Endothelial cell of umbilical vein (primary cell): Measurements from ENCODE around the gene EML4. TPM values are rescaled to one million over a fixed set of nuclear protein-coding genes. Genes with fewer than 3 reads are reported as not detected.

Source experiments
- BruUV-seq: library from RNA; stranded (reverse); fragments of 400-500 nt; replicated peaks from 2 replicates; lab custom pipeline; 2021; lab: Mats Ljungman, UMichigan
- CTCF ChIA-PET: fragments of 300-600, 350-600 bp; sonication (Branson Sonifier 250); formaldehyde crosslinking; loops from one replicate; lab custom pipeline; 2021; ENCODE audit warnings: antibody characterized with exemption, inconsistent platforms; lab: Charles Lee
- POLR2A ChIA-PET: fragments of 300-600, 350-600 bp; sonication (Branson Sonifier 250); formaldehyde crosslinking; loops from one replicate; lab custom pipeline; 2021; ENCODE audit warnings: antibody characterized with exemption, inconsistent platforms; lab: Charles Lee
- DNase-seq: peaks from one replicate; pipeline ENCODE4 v3.0.0-alpha.2; 2011; ENCODE audit warnings: low read depth, low spot score
- FAIRE-seq: peaks from 2 replicates; lab custom pipeline; 2011; peaks lifted over from hg19 to GRCh38; lab: Jason Lieb, UNC
- H2AFZ ChIP-seq: 2 replicates; pipeline ENCODE4 v1.6.0; 2012; ENCODE audit warnings: low read depth, low read length, control low read depth, inconsistent platforms
- H3K27ac ChIP-seq: 2 replicates; pipeline ENCODE4 v1.5.1; 2011; ENCODE audit warnings: low read depth, mild to moderate bottlenecking, control low read depth, low read length, moderate library complexity; ENCODE audit not compliant: insufficient read depth
- H3K27me3 ChIP-seq, 2 experiments: 2 replicates each; pipeline versions ENCODE4 v1.6.0 to v1.6.1; 2011; ENCODE audit warnings: low read length in 2 of 2, mixed read lengths in 1 of 2; ENCODE audit not compliant: control insufficient read depth in 2 of 2, insufficient read depth in 2 of 2
- H3K36me3 ChIP-seq, 2 experiments: 2 replicates in 1 of 2; 3 replicates in 1 of 2; pipeline ENCODE4 v1.5.1; 2011; ENCODE audit warnings: low read length in 2 of 2, mild to moderate bottlenecking in 1 of 2, moderate library complexity in 1 of 2; ENCODE audit not compliant: control insufficient read depth in 2 of 2, insufficient read depth in 2 of 2; ENCODE audit errors: extremely low read depth in 1 of 2
- H3K4me1 ChIP-seq: 3 replicates; pipeline ENCODE4 v1.5.1; 2011; ENCODE audit warnings: mild to moderate bottlenecking, low read length; ENCODE audit not compliant: control insufficient read depth, insufficient read depth; ENCODE audit errors: extremely low read depth
- H3K4me2 ChIP-seq: 2 replicates; pipeline ENCODE4 v1.6.1; 2011; ENCODE audit warnings: low read length, control low read depth, mixed read lengths; ENCODE audit not compliant: insufficient read depth
- H3K4me3 ChIP-seq, 3 experiments: fragments of 200-600 bp in 1 of 3; sonication (generic), shearing (Covaris generic) in 1 of 3; replicated peaks in 1 of 3; 2 replicates each; pipeline ENCODE4 v1.5.1; 2011 to 2016; ENCODE audit warnings: control low read depth in 3 of 3, low read length in 3 of 3, mild to moderate bottlenecking in 2 of 3, inconsistent platforms in 1 of 3, low read depth in 1 of 3, moderate library complexity in 1 of 3; ENCODE audit not compliant: insufficient read depth in 1 of 3
- H3K79me2 ChIP-seq: 2 replicates; pipeline ENCODE4 v1.6.0; 2012; ENCODE audit warnings: low read length, inconsistent platforms; ENCODE audit not compliant: control insufficient read depth, insufficient read depth
- H3K9ac ChIP-seq: replicated peaks from 2 replicates; pipeline ENCODE3; 2011; ENCODE audit warnings: low read length, control low read depth; ENCODE audit not compliant: insufficient read depth; ENCODE audit errors: extremely low read depth
- H3K9me1 ChIP-seq: replicated peaks from 3 replicates; pipeline ENCODE4 v1.6.0; 2011; ENCODE audit warnings: mild to moderate bottlenecking, low read length; ENCODE audit not compliant: control insufficient read depth, insufficient read depth; ENCODE audit errors: extremely low read depth
- H3K9me3 ChIP-seq: replicated peaks from 2 replicates; pipeline ENCODE4 v1.5.1; 2012; ENCODE audit warnings: low read length, inconsistent platforms; ENCODE audit not compliant: control insufficient read depth, insufficient read depth
- H4K20me1 ChIP-seq: replicated peaks from 2 replicates; pipeline ENCODE3; 2011; ENCODE audit warnings: mild to moderate bottlenecking, low read length; ENCODE audit not compliant: control insufficient read depth, insufficient read depth; ENCODE audit errors: extremely low read depth
- EZH2 ChIP-seq: IDR thresholded peaks from 2 replicates; pipeline ENCODE4 v1.6.1; 2012; ENCODE audit warnings: borderline replicate concordance, low read depth, mild to moderate bottlenecking, moderate library complexity, low read length, inconsistent platforms; ENCODE audit not compliant: severe bottlenecking
- FOS ChIP-seq: IDR thresholded peaks from 2 replicates; pipeline ENCODE4 v1.6.1; 2011; ENCODE audit warnings: mild to moderate bottlenecking, low read length, moderate library complexity, borderline replicate concordance; ENCODE audit not compliant: insufficient read depth
- GATA2 ChIP-seq: IDR thresholded peaks from 2 replicates; pipeline ENCODE4 v1.7.0; 2011; ENCODE audit warnings: low read depth, mild to moderate bottlenecking, moderate library complexity, mixed read lengths, low read length; ENCODE audit not compliant: insufficient read length, insufficient read depth
- JUN ChIP-seq: IDR thresholded peaks from 2 replicates; pipeline ENCODE4 v1.6.1; 2011; ENCODE audit warnings: borderline replicate concordance, low read depth; ENCODE audit not compliant: insufficient read length, insufficient read depth
- MYC ChIP-seq: IDR thresholded peaks from one replicate; pipeline ENCODE4 v1.6.1; 2011; ENCODE audit warnings: mild to moderate bottlenecking, low read depth, low read length
- POLR2A ChIP-seq: IDR thresholded peaks from 2 replicates; pipeline ENCODE4 v1.6.1; 2012; ENCODE audit warnings: low read depth, mild to moderate bottlenecking, control low read depth, low read length
- POLR2AphosphoS5 ChIP-seq: IDR thresholded peaks from 2 replicates; pipeline ENCODE4 v1.6.1; 2012; ENCODE audit warnings: low read depth, mild to moderate bottlenecking, control low read depth, low read length, moderate library complexity; ENCODE audit not compliant: insufficient read depth
- dilution Hi-C: fragments of 300-500 bp; cut with MboI; formaldehyde crosslinking; loops from one replicate; pipeline ENCODE4 v1.15.0; 2019; ENCODE audit warnings: low sequenced_read_pairs; ENCODE audit not compliant: extremely low pct_ligation_motif_present
- intact Hi-C: fragments of 100-400 bp; cut with micrococcal nuclease; formaldehyde crosslinking; loops from one replicate; pipeline ENCODE4 v1.10.0; 2022
- polyA plus RNA-seq, 4 experiments: library from polyadenylated mRNA; depleted of rRNA in 3 of 4; stranded (reverse) in 3 of 4; unstranded in 1 of 4; fragments of >200 nt; gene quantifications; 2 replicates each; pipeline versions ENCODE4 v1.2.1 to v1.2.3, GENCODE V29; 2011 to 2012; ENCODE audit warnings: missing spikeins in 1 of 4
- total RNA-seq: library from RNA; stranded (reverse); gene quantifications from 2 replicates; pipeline ENCODE4 v1.2.3, GENCODE V29; 2021
- TF ChIP-seq, protein P1 (sequence below): IDR thresholded peaks from 2 replicates; pipeline ENCODE4 v1.6.1; 2011; ENCODE audit not compliant: insufficient read depth, insufficient read length
- TF ChIP-seq, protein P2 (sequence below), 2 donors: IDR thresholded peaks; 1 replicate in 1 of 2; 2 replicates in 1 of 2; pipeline ENCODE4 v1.5.1; 2011; ENCODE audit warnings: low read length in 2 of 2, mild to moderate bottlenecking in 2 of 2, moderate library complexity in 2 of 2, control low read depth in 1 of 2, inconsistent platforms in 1 of 2, low read depth in 1 of 2; ENCODE audit not compliant: insufficient read depth in 1 of 2; ENCODE audit errors: extremely low read depth in 1 of 2

EML4 gene
- total and polyA plus RNA-seq, 2 donors (not counting 3 experiments of a cell fraction or from before 2014, with no cell fraction given): 13.3 to 32.0 TPM

DNA sequence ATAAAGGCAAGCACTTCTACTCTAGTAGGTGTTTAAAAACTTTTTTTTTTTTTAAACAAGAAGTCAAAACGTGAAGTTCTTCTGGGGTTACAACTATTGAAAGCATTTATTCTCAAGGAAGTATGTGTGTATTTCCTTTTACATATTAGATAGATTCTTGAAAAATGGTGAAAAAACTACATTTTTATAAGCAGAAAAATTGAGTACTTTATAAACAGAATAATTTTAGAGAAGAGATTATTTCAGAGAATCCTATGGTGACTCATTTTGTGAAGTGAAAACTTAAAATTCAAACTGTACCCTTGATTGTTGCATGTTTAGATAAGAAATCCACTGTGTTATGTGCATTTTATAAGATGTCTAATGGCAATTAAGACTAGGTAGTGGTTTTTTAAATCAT lies 2.9 kb downstream of the EML4 start:
- no peaks in the 10 kb centered on the region for H3K36me3 ChIP-seq
- TF ChIP-seq FOS: no peak
- TF ChIP-seq, protein P1, sequence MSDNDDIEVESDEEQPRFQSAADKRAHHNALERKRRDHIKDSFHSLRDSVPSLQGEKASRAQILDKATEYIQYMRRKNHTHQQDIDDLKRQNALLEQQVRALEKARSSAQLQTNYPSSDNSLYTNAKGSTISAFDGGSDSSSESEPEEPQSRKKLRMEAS: no peak
- no peak for TF ChIP-seq MYC
- TF ChIP-seq EZH2: no peak
- TF ChIP-seq GATA2: no peak
- no peak for TF ChIP-seq POLR2A
- TF ChIP-seq JUN: no peak
- no peak for TF ChIP-seq POLR2AphosphoS5
- TF ChIP-seq, protein P2, sequence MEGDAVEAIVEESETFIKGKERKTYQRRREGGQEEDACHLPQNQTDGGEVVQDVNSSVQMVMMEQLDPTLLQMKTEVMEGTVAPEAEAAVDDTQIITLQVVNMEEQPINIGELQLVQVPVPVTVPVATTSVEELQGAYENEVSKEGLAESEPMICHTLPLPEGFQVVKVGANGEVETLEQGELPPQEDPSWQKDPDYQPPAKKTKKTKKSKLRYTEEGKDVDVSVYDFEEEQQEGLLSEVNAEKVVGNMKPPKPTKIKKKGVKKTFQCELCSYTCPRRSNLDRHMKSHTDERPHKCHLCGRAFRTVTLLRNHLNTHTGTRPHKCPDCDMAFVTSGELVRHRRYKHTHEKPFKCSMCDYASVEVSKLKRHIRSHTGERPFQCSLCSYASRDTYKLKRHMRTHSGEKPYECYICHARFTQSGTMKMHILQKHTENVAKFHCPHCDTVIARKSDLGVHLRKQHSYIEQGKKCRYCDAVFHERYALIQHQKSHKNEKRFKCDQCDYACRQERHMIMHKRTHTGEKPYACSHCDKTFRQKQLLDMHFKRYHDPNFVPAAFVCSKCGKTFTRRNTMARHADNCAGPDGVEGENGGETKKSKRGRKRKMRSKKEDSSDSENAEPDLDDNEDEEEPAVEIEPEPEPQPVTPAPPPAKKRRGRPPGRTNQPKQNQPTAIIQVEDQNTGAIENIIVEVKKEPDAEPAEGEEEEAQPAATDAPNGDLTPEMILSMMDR (IDR thresholded peaks at IDR 0.05; ENCODE audit: extremely low read depth in 1 of 2, insufficient read depth in 1 of 2, low read depth in 1 of 2, low read length in 2 of 2): no peak
- H3K9me3 ChIP-seq: no peaks in the 10 kb centered on the region
- FAIRE-seq: no peak
- no peaks in the 10 kb centered on the region for H3K27me3 ChIP-seq
- no peaks in the 10 kb centered on the region for H3K9me1 ChIP-seq
- DNase-seq: no peak
- H3K79me2 ChIP-seq: peaks cover 23% of the 10 kb centered on the region
- ChIA-PET POLR2A (no interaction called here), CTCF (interaction anchor here (0.6 to 2.5 kb wide), 3 partner anchors 10 to 156 kb away, joined by 3 to 9 read pairs (median 4); no protein-coding TSS in a partner anchor)
- no peak overlapping the region for H2AFZ ChIP-seq
- no peaks in the 10 kb centered on the region for H4K20me1 ChIP-seq
- dilution Hi-C loops: no loop called here
- no TSS peak for BruUV-seq
- peaks cover 7% of the 10 kb centered on the region for H3K4me1 ChIP-seq
- H3K27ac ChIP-seq: no peak overlapping the region
- intact Hi-C loops: no loop called here
- H3K9ac ChIP-seq: no peak overlapping the region
- no peak overlapping the region for H3K4me3 ChIP-seq
- H3K4me2 ChIP-seq: no peak overlapping the region
